Mesenchymal stem cell (in vitro differentiated cells and primary cell): ENCODE results near the gene SRGAP3.

Experiments
- DNase-seq: peaks from one replicate; pipeline ENCODE4 v3.0.0-alpha.2; 2013
- H2AFZ ChIP-seq: one replicate; pipeline ENCODE4 v1.6.1; 2013; ENCODE audit warnings: low read depth, mild to moderate bottlenecking, control low read depth, inconsistent platforms, low read length, moderate library complexity
- H2AK5ac ChIP-seq: 2 replicates; pipeline ENCODE4 v1.6.1; 2013; ENCODE audit warnings: low read length, moderate library complexity, mild to moderate bottlenecking, inconsistent platforms; ENCODE audit not compliant: severe bottlenecking
- H2BK120ac ChIP-seq: one replicate; pipeline ENCODE4 v1.6.1; 2013; ENCODE audit warnings: low read depth, mild to moderate bottlenecking, inconsistent platforms, low read length, moderate library complexity
- H2BK12ac ChIP-seq, 2 experiments: one replicate each; pipeline ENCODE4 v1.6.1; 2013; ENCODE audit warnings: inconsistent platforms in 2 of 2, low read length in 2 of 2, mild to moderate bottlenecking in 2 of 2, moderate library complexity in 2 of 2, control low read depth in 1 of 2
- H2BK15ac ChIP-seq: one replicate; pipeline ENCODE4 v1.6.1; 2013; ENCODE audit warnings: mild to moderate bottlenecking, low read depth, inconsistent platforms; ENCODE audit not compliant: poor library complexity, severe bottlenecking
- H2BK5ac ChIP-seq: 2 replicates; pipeline ENCODE4 v1.6.1; 2013; ENCODE audit warnings: low read depth, mild to moderate bottlenecking, low read length, control low read depth, inconsistent platforms; ENCODE audit not compliant: poor library complexity, severe bottlenecking
- H3K14ac ChIP-seq, 2 experiments: one replicate each; pipeline ENCODE4 v1.6.1; 2013; ENCODE audit warnings: inconsistent platforms in 2 of 2, low read length in 2 of 2, control low read depth in 1 of 2, mild to moderate bottlenecking in 1 of 2, moderate library complexity in 1 of 2
- H3K18ac ChIP-seq, 2 experiments: one replicate each; pipeline ENCODE4 v1.6.1; 2013; ENCODE audit warnings: inconsistent platforms in 2 of 2, low read length in 2 of 2, control low read depth in 1 of 2, low read depth in 1 of 2, mild to moderate bottlenecking in 1 of 2
- H3K23ac ChIP-seq, 2 experiments: one replicate each; pipeline ENCODE4 v1.6.1; 2013; ENCODE audit warnings: inconsistent platforms in 2 of 2, low read length in 2 of 2, mild to moderate bottlenecking in 2 of 2, moderate library complexity in 2 of 2, control low read depth in 1 of 2
- H3K27ac ChIP-seq: 2 replicates; pipeline ENCODE4 v1.5.1; 2013; ENCODE audit warnings: mild to moderate bottlenecking, moderate library complexity, low read length, control low read depth, inconsistent platforms; ENCODE audit not compliant: poor library complexity, severe bottlenecking
- H3K27me3 ChIP-seq, 2 experiments: 2 replicates each; pipeline versions ENCODE4 v1.6.1 to v1.7.0; 2013; ENCODE audit warnings: low read length in 2 of 2, mild to moderate bottlenecking in 2 of 2, moderate library complexity in 2 of 2, control low read depth in 1 of 2, inconsistent platforms in 1 of 2; ENCODE audit not compliant: control insufficient read depth in 1 of 2, insufficient read depth in 1 of 2
- H3K36me3 ChIP-seq, 2 experiments: 2 replicates each; pipeline versions ENCODE4 v1.6.1 to v1.7.0; 2013; ENCODE audit warnings: low read length in 2 of 2, control low read depth in 1 of 2, inconsistent platforms in 1 of 2, low read depth in 1 of 2, mild to moderate bottlenecking in 1 of 2; ENCODE audit not compliant: insufficient read depth in 2 of 2, control insufficient read depth in 1 of 2
- H3K4ac ChIP-seq, 2 experiments: one replicate each; pipeline ENCODE4 v1.6.1; 2013; ENCODE audit warnings: inconsistent platforms in 2 of 2, low read length in 2 of 2, mild to moderate bottlenecking in 2 of 2, moderate library complexity in 2 of 2, control low read depth in 1 of 2, low read depth in 1 of 2
- H3K4me1 ChIP-seq: 2 replicates; pipeline ENCODE4 v1.6.1; 2013; ENCODE audit warnings: low read depth, low read length, control low read depth; ENCODE audit not compliant: control insufficient read depth, insufficient read depth
- H3K4me2 ChIP-seq: 2 replicates; pipeline ENCODE4 v1.6.1; 2013; ENCODE audit warnings: low read length, mild to moderate bottlenecking, inconsistent platforms; ENCODE audit not compliant: poor library complexity, severe bottlenecking
- H3K4me3 ChIP-seq, 2 experiments: 2 replicates each; pipeline versions ENCODE4 v1.5.1 to v1.7.0; 2013; ENCODE audit warnings: low read length in 2 of 2, mild to moderate bottlenecking in 2 of 2, control low read depth in 1 of 2, low read depth in 1 of 2; ENCODE audit not compliant: insufficient read depth in 1 of 2
- H3K79me1 ChIP-seq: replicated peaks from 2 replicates; pipeline ENCODE4 v1.6.1; 2013; ENCODE audit warnings: mild to moderate bottlenecking, control low read depth, low read length, inconsistent platforms; ENCODE audit not compliant: poor library complexity, severe bottlenecking
- H3K9ac ChIP-seq: 2 replicates; pipeline ENCODE4 v1.7.0; 2013; ENCODE audit warnings: mild to moderate bottlenecking, low read length, moderate library complexity
- H3K9me3 ChIP-seq: 2 replicates; pipeline ENCODE4 v1.7.0; 2013; ENCODE audit warnings: mild to moderate bottlenecking, low read length; ENCODE audit not compliant: control insufficient read depth
- H4K8ac ChIP-seq: one replicate; pipeline ENCODE4 v1.6.1; 2013; ENCODE audit warnings: inconsistent platforms, mild to moderate bottlenecking, low read length, moderate library complexity
- H4K91ac ChIP-seq: one replicate; pipeline ENCODE4 v1.6.1; 2013; ENCODE audit warnings: mild to moderate bottlenecking, low read length, inconsistent platforms
- WGBS: methylation state at CpG from one replicate; pipeline ENCODE4 v1.1.7; 2013; ENCODE audit warnings: mixed read lengths; 5-methylcytosine and 5-hydroxymethylcytosine counted together

SRGAP3 gene

DNA sequence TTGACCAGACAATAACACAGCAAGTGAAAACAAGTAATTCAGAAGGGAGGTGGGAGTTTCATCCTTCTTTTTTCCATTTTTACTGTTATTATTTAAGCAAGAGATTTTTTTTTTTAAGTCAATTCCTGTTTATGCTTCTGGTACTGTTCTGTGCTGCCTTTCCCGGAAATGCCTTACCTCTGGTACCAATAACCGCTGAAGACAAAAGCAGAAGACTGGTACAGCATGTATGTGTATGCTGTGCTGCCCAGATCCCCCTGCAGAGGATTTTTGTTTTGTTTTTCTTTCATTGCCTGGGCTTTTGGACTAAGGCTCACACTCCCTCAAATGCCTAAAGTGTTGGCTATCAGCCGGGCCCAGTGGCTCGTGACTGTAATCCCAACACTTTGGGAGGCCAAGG is 21.3 kb upstream of the SRGAP3 start:
- Histone ChIP-seq H2BK12ac (no peak overlapping the region), H3K27ac (no peak overlapping the region), H3K4ac (no peak overlapping the region), H3K18ac (no peak overlapping the region), H2BK5ac (no peak overlapping the region), H3K14ac (no peak overlapping the region), H4K91ac (no peak overlapping the region), H3K4me3 (no peak overlapping the region), H3K27me3 (peaks cover 0 to 21% of the 10 kb centered on the region in 2 experiments), H3K9ac (no peak overlapping the region), H3K23ac (no peak overlapping the region), H2BK15ac (no peak overlapping the region), H2AFZ (no peak overlapping the region), H3K36me3 (no peaks in the 10 kb centered on the region), H3K4me1 (no peaks in the 10 kb centered on the region), H2AK5ac (no peak overlapping the region), H3K79me1 (no peaks in the 10 kb centered on the region), H3K4me2 (no peak overlapping the region), H2BK120ac (no peak overlapping the region), H3K9me3 (peaks cover 11% of the 10 kb centered on the region), H4K8ac (no peak overlapping the region)
- 86% methylated on average over 4 of the region's 4 CpGs for WGBS
- DNase-seq = no peak

- Histone ChIP-seq H3K23ac (no peak overlapping the region), H2BK12ac (no peak overlapping the region), H3K9ac (no peak overlapping the region), H4K91ac (no peak overlapping the region), H3K36me3 (no peaks in the 10 kb centered on the region), H3K14ac (no peak overlapping the region), H2BK15ac (no peak overlapping the region), H2BK120ac (no peak overlapping the region), H2AK5ac (no peak overlapping the region), H3K79me1 (no peaks in the 10 kb centered on the region), H3K4me3 (no peak overlapping the region), H3K4ac (no peak overlapping the region), H3K27ac (no peak overlapping the region), H3K27me3 (peaks cover 0 to 17% of the 10 kb centered on the region in 2 experiments), H2AFZ (no peak overlapping the region), H3K4me2 (no peak overlapping the region), H3K4me1 (no peaks in the 10 kb centered on the region), H3K18ac (no peak overlapping the region), H2BK5ac (no peak overlapping the region), H3K9me3 (no peaks in the 10 kb centered on the region), H4K8ac (no peak overlapping the region)
- 97% methylated on average over 2 of the region's 3 CpGs for WGBS
- no peak for DNase-seq
Observed at GRCh38 chr3:9266716-9267115, 17.3 kb upstream of the SRGAP3 start.

DNA sequence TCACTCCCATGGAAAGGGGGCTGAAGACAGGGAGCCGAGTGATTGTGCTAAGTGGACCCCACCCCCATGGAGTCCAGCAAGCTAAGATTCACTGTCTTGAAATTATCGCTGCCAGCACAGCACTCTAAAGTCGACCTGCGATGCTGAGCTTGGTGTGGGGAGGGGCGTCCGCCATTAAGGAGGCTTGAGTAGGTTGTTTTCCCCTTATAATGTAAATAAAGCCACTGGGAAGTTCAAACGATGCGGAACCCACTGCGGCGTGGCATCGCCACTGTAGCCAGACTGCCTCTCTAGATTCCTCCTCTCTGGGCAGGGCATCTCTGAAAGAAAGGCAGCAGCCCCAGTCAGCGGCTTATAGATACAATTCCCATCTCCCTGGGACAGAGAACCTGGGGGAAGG is 10.9 kb upstream of the SRGAP3 start:
- H3K4ac ChIP-seq = no peak overlapping the region
- H3K27ac ChIP-seq = no peak overlapping the region
- H2AFZ ChIP-seq = no peak overlapping the region
- H3K9ac ChIP-seq = no peak overlapping the region
- H4K91ac ChIP-seq = no peak overlapping the region
- H3K4me2 ChIP-seq = no peak overlapping the region
- H3K9me3 ChIP-seq = peaks cover 5% of the 10 kb centered on the region
- H3K14ac ChIP-seq = no peak overlapping the region
- no peak overlapping the region for H2BK12ac ChIP-seq
- no peak overlapping the region for H2AK5ac ChIP-seq
- H2BK5ac ChIP-seq = no peak overlapping the region
- H3K27me3 ChIP-seq = peaks cover 4 to 18% of the 10 kb centered on the region in 2 experiments
- no peaks in the 10 kb centered on the region for H3K79me1 ChIP-seq
- no peak for DNase-seq
- no peak overlapping the region for H3K23ac ChIP-seq
- H2BK120ac ChIP-seq = no peak overlapping the region
- no peak overlapping the region for H3K18ac ChIP-seq
- no peak overlapping the region for H4K8ac ChIP-seq
- WGBS = 88% methylated on average over 12 of the region's 12 CpGs
- no peak overlapping the region for H2BK15ac ChIP-seq
- H3K4me3 ChIP-seq = no peak overlapping the region
- H3K36me3 ChIP-seq = no peaks in the 10 kb centered on the region
- no peaks in the 10 kb centered on the region for H3K4me1 ChIP-seq

DNA sequence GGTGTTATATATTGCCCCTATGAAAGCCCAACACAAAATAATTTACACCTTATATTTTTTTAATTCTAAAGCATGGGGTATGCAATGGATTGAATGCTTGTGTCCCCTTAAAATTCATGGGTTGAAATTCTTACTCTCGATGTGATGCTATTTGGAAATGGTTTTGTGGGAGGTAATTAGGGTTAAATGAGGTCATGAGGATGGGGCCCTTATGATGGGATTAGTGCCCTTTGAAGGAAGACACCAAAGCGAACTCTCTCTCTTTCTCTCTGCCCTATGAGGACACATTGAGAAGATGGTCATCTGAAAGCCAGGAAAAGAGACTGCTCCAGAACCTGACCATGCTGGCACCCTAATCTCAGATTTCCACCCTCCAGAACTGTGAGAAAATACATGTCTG is 7.6 kb upstream of the SRGAP3 start:
- peaks cover 4 to 20% of the 10 kb centered on the region in 2 experiments for H3K27me3 ChIP-seq

More for the DNA sequence above, 7.6 kb upstream of the SRGAP3 start:
- no peak overlapping the region for H2BK120ac ChIP-seq
- H3K18ac ChIP-seq = no peak overlapping the region
- no peak overlapping the region for H3K9ac ChIP-seq
- no peaks in the 10 kb centered on the region for H3K36me3 ChIP-seq
- peaks cover 5% of the 10 kb centered on the region for H3K9me3 ChIP-seq
- H4K8ac ChIP-seq = no peak overlapping the region
- H3K14ac ChIP-seq = no peak overlapping the region
- H3K4me1 ChIP-seq = no peaks in the 10 kb centered on the region
- H2AK5ac ChIP-seq = no peak overlapping the region
- no peak overlapping the region for H3K23ac ChIP-seq
- H3K27ac ChIP-seq = no peak overlapping the region
- H2AFZ ChIP-seq = no peak overlapping the region
- H3K4me2 ChIP-seq = no peak overlapping the region
- no peak overlapping the region for H2BK15ac ChIP-seq
- no peak overlapping the region for H3K4ac ChIP-seq
- H3K4me3 ChIP-seq = no peak overlapping the region
- 91% methylated on average over 2 of the region's 2 CpGs for WGBS
- H4K91ac ChIP-seq = no peak overlapping the region
- no peaks in the 10 kb centered on the region for H3K79me1 ChIP-seq
- H2BK5ac ChIP-seq = no peak overlapping the region
- no peak overlapping the region for H2BK12ac ChIP-seq
- DNase-seq = no peak
